CD4-positive, alpha-beta T cell treated with Interleukin-6 at 100 ng/mL for 8 hours (primary cell): ENCODE results near the gene DDOST.

Experiments used
- DNase-seq: peaks from one replicate; pipeline ENCODE4 v3.0.0-alpha.2; 2020; ENCODE audit warnings: mixed read lengths, low spot score

Gene DDOST

GRCh38 chr1:20660363-20660762 lies 806 bp downstream of the DDOST start:
- DNase-seq = no peak

GRCh38 chr1:20658166-20658915 lies 2.8 kb downstream of the DDOST start:
- no peak for DNase-seq

DNA sequence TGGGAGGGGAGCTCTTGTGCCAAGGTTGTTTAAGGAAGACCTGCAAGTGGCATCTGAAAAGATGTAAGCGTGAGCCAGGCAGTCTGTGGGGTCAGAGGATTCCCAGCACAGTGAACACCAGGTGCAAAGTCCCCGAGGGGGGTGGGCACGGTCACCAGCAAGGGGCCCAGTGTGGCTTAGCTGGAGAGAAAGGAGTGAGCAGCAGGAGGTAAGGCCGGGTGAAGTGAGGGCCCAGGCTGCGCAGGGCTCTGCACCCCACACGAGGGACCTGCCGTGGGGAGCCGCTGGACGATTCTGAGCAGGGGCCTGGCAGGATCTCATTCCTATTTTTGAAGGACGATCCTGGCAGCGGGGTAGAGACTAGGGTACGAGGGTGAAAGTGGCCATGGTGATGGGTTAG lies 4.1 kb downstream of the DDOST start:
- no peak for DNase-seq

DNA sequence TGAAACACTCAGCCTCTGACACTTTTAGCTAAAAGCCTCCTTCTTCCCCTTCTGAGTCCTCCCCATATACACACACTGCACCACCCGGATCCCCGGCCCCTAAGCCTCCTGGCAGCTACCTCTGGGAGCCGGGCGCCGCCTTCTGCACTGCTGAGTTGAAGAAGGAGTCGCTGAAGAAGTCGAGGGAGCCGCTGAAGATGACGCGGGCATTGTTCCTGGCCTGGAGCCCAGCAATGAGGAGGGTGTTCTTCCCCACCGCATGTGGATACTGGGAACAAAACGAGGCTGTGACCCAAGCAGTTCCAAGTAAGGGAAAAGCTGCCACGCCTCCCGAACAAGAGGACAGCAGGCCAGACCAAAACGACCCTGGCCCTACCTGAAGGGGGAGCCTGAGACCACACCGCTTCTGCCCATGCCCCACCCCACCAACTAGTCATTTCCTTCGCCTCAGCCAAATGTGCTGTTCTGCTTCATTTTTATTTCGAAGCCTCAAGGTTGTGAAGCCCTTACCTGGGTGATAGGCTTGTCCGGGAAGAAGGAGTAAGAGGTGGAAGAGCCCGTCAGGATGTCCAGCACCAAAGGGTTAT lies 7.0 kb downstream of the DDOST start:
- no peak for DNase-seq

- DNase-seq = no peak
These were observed 8.9 kb downstream of the DDOST start for GRCh38 chr1:20652300-20652699.

DNA sequence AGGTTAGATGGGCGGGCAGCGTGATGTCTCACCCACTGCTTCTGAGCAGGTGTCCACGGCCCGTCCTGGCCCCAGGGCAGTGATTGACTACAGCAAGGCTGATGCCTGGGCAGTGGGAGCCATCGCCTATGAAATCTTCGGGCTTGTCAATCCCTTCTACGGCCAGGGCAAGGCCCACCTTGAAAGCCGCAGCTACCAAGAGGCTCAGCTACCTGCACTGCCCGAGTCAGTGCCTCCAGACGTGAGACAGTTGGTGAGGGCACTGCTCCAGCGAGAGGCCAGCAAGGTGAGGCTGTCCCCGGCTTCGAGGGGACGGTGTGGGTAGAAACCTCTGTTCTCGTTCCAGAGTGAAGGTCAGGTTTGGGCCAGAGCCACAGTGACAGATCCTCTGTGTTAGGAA lies 12.2 kb downstream of the DDOST start:
- DNase-seq = no peak

DNA sequence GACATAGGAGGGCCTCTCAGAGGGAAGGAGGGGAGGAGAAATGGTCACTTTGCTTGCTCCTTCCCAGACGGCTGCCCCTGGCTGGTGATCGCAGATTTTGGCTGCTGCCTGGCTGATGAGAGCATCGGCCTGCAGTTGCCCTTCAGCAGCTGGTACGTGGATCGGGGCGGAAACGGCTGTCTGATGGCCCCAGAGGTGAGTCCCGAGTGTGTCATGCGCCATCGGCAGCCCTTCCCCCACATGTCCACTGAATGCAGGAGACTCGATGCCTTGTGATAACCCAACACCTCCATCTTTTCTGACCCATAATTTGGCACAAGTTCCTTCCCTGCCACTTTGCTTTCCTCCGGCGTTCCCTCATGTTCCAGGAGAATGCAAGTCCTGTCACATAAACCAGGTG lies 12.7 kb downstream of the DDOST start:
- DNase-seq = no peak

DNA sequence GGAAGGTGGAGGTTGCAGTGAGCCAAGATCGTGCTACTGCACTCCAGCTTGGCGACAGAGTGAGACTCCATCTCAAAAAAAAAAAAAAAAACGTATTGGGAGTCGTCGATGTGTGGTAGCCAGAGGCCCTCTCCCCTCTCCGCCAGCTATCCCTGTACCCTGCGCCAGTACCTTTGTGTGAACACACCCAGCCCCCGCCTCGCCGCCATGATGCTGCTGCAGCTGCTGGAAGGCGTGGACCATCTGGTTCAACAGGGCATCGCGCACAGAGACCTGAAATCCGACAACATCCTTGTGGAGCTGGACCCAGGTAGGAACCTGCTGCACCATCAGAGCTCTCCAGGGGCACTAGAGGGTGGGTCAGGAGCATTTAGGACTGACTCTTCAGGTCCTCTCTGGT lies 15.8 kb downstream of the DDOST start:
- no peak for DNase-seq

DNA sequence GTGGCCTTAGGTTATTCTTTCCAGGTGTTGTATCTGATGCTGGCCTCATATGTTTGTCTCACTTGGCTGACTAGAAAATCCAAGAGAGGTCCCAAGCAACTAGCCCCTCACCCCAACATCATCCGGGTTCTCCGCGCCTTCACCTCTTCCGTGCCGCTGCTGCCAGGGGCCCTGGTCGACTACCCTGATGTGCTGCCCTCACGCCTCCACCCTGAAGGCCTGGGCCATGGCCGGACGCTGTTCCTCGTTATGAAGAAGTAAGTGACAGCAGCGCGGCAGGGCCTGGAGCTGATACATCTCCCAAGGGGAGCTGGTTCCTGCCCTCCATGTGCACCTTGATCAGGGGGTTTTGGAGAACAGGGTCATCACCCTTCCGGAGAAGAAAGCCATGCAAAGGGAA lies 16.8 kb downstream of the DDOST start:
- no peak for DNase-seq

GRCh38 chr1:20643080-20643479 lies 18.1 kb downstream of the DDOST start:
- DNase-seq = no peak

GRCh38 chr1:20641975-20642374 lies 19.2 kb downstream of the DDOST start:
- DNase-seq = no peak

GRCh38 chr1:20640183-20640597 lies 21.0 kb downstream of the DDOST start:
- peak; percentile 58 for DNase-seq

GRCh38 chr1:20636785-20637347 lies 24.3 kb downstream of the DDOST start:
- DNase-seq = no peak

DNA sequence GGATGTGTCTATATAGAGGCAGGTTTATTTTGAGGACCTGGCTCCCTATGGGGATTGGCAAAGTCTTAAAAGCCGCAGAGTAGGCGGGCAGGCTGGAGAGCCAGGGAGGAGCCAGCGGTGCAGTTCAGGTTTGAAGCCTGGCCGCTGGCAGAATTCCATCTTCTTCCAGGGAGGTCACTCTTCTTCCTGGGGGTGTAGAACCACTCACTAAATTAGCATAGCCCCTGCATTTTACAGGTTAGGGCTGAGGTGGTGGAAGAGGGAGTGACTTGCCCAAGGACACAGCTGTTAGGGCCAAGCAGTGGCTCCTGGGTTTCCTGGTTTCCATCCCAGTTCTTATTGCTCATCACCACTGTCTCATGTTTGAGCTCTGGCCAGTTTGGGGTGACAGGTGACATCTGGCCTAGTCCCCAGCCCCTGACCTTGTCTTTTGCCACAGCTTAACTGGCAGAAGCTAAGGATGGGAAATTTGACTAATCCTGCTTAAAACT lies 26.5 kb downstream of the DDOST start:
- peak; percentile 18 for DNase-seq

DNA sequence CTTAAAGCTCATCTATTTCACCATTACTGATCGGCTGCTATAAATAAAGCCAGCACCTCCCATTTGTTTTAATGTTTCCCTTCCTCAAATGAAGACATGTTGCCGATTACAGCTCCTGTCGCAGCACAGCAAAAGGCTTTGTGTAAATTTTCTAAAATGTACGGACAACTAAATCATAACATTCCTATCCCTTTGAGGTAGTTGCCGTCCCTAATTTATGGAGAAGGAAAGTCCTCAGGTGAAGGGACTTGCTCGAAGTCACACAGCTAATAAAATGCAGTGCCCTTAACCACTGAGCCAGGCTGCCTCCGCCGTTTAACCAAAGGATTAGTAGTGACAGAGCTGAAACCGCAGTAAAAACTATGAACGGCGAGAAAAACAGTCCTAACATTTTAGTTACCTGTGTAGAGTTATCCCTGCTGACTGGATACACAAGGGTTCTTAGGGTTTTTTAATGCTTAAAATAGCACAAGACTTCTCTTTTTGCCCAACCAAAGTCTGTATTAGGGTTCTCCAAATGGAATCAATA lies 27.0 kb downstream of the DDOST start:
- no peak for DNase-seq

- peak; percentile 77 for DNase-seq
These were observed 27.7 kb downstream of the DDOST start, which contains the start of gene PINK1 for GRCh38 chr1:20633190-20634064. PINK1 (plus strand) TSS chr1:20633458; CDS start chr1:20633549, 91 bp downstream.

DNA sequence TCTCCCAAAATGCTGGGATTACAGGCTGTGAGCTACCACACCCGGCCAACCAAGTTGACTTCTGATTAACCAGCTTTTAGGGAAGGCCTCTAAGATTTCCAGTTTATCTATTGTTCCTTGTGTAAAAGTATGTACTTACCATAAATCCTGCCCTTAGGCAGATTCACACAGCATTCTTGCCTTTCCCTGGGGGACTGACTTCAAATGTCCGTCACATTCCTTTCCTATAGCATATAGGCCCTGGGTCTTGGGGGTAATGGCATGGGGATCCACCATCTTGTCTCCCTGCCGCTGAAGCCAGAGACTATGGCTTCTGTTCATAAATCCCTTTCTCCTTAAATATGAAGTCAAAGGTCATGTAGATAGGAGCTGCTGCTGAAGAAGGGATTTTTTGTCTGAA lies 28.8 kb downstream of the DDOST start:
- DNase-seq = no peak

DNA sequence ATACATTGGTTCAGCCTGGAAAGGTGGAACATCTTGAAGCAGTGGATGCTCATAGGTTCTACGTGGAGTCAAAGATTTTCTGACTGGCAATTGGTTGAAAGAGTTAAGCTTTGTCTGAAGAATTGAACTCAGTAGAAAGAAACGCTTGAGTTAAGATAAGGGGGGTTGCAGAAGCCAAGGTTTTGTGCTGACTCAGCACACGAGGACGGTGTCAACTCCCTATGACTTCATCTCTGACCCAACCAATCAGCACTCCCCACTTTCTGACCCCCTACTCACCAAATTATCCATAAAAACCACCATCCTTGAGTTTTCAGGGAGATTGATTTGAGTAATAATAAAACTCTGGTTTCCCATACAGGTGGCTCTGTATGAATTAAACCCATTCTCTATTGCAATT lies 30.4 kb downstream of the DDOST start:
- no peak for DNase-seq

- DNase-seq = no peak
These were observed 34.6 kb downstream of the DDOST start for GRCh38 chr1:20626524-20626923.

DNA sequence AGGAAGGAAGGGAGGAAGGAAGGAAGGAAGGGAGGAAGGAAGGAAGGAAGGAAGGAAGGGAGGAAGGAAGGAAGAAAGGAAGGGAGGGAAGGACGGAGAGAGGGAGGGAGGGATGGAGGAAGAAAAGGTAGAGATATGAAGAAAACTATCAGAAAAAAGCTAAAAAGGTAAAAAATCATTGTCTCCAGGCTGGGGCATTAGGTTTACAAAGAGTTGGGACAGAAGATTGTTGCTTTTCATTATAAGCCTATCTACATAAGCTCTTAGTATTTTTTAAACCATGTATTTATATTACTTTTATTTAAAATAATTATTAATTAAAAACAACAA lies 35.1 kb downstream of the DDOST start:
- DNase-seq = no peak

DNA sequence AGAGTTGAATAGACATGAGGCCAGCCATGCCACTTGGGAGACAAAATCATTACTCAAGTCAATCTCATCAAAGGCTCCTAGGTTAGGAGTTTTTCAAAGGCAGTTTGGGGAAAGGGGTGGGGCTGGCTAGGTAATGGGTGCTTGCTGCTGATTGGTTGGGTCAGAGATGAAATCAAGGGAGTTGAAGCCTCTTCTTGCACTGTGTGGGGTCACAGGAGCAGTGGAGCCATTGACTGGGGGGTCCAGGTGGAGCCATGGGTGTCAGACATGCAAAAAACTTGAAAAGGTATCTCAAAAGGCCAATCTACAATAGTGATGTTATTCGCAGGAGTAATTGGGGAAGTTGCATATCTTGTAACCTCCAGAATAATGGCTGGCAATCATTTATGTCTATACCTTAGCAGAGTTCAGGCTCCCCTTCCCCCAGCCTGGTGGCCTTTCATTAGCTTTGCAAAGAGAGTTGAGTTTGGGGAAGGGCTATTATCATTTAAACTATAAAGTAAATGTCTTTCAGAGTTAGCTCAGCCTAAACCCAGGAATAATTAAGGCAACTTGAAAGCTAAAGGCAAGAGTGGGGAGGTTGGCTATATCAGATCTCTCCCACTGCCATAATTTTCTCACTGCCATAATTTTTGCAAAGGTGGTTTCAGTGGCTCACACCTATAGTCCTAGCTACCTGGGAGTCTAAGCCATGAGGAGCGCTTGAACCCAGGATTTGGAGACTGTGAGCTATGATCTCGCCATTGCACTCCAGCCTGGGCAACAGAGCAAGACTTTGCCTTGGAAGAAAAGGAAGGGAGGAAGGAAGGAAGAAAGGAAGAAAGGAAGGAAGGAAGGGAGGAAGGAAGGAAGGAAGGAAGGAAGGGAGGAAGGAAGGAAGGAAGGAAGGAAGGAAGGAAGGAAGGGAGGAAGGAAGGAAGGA lies 35.7 kb downstream of the DDOST start:
- no peak for DNase-seq
